Measurements from ENCODE around the gene B4GALT1. TPM values are rescaled to one million over a fixed set of nuclear protein-coding genes. Genes with fewer than 3 reads are reported as not detected.
"Not testable (repeated sequence)": the region's sequence is repeated elsewhere in the genome, so short reads cannot be mapped to it uniquely, and the experiment has no call there.

Gene B4GALT1
- total and polyA plus RNA-seq, 2 of the 8 experiments (the other 6 are each of a cell fraction or from before 2014, with no cell fraction given): 12.8 to 18.2 TPM

GRCh38 chr9:33164921-33165262 lies 2.2 kb downstream of the B4GALT1 start:
- H2BK15ac ChIP-seq (ENCODE audit: low read length); H3K23ac ChIP-seq (ENCODE audit: insufficient read length); H2AFZ ChIP-seq (ENCODE audit: low read length); H4K8ac ChIP-seq (ENCODE audit: extremely low read depth, insufficient read depth, low read length); H3K56ac ChIP-seq (replicated peaks; ENCODE audit: insufficient read length, low read depth, low read length); H3K9me3 ChIP-seq (ENCODE audit: insufficient read depth in 2 of 2, low read depth in 1 of 2, low read length in 1 of 2); H4K91ac ChIP-seq (replicated peaks; ENCODE audit: insufficient read length, low read length); H3K36me3 ChIP-seq (ENCODE audit: control insufficient read depth in 2 of 4, insufficient read depth in 4 of 4, low read length in 3 of 4); H3K4ac ChIP-seq (replicated peaks; ENCODE audit: insufficient read length, low read depth, low read length); CTCF ChIA-PET (ENCODE audit: partially characterized antibody); POLR2A ChIA-PET (ENCODE audit: partially characterized antibody); H3K79me1 ChIP-seq (ENCODE audit: low read depth, low read length); H3K18ac ChIP-seq (ENCODE audit: extremely low read depth, low read length); DNase-seq (ENCODE audit: low read depth in 1 of 2, low spot score in 2 of 2); H3K4me3 ChIP-seq (ENCODE audit: extremely low read depth in 1 of 4, insufficient read depth in 2 of 4, low read depth in 3 of 4, low read length in 4 of 4); H4K5ac ChIP-seq (ENCODE audit: insufficient read length, low read depth, low read length); H2BK120ac ChIP-seq (replicated peaks; ENCODE audit: low read depth, low read length); H3K23me2 ChIP-seq (ENCODE audit: low read depth, low read length); H2BK12ac ChIP-seq (ENCODE audit: low read depth, low read length); H3K4me2 ChIP-seq (ENCODE audit: insufficient read depth in 1 of 2, low read depth in 2 of 2, low read length in 2 of 2); H2BK20ac ChIP-seq (ENCODE audit: low read length); H2AK5ac ChIP-seq (ENCODE audit: low read depth, low read length); H3K79me2 ChIP-seq (ENCODE audit: control insufficient read depth in 1 of 2, insufficient read depth in 2 of 2, low read length in 2 of 2); H3K14ac ChIP-seq (ENCODE audit: insufficient read length); FAIRE-seq; H4K20me1 ChIP-seq (replicated peaks in 1 of 2; ENCODE audit: control insufficient read depth in 1 of 2, insufficient read depth in 2 of 2, low read length in 2 of 2); H3K9ac ChIP-seq (replicated peaks in 1 of 4; ENCODE audit: extremely low read depth in 1 of 4, low read depth in 3 of 4, low read length in 3 of 4); H3K27ac ChIP-seq (ENCODE audit: low read depth, low read length); H2BK5ac ChIP-seq (ENCODE audit: low read depth, low read length): not testable (repeated sequence)
- Histone ChIP-seq H3K27me3 (replicated peaks in 1 of 4; ENCODE audit: control insufficient read depth in 3 of 4, extremely low read depth in 1 of 4, insufficient read depth in 3 of 4, low read length in 3 of 4) (peaks cover 0 to 15% (median 6%) of the 10 kb centered on the region in 4 experiments; a peak in 3 of 7 replicates), H3K4me1 (replicated peaks in 1 of 4; ENCODE audit: control insufficient read depth in 3 of 4, insufficient read depth in 4 of 4, low read length in 3 of 4) (peaks cover 3 to 13% (median 6%) of the 10 kb centered on the region in 4 experiments; a peak in 4 of 7 replicates)
- WGBS, 2 experiments (ENCODE audit: extremely low coverage in 1 of 2, insufficient coverage in 1 of 2, insufficient read length in 1 of 2, insufficient replicate concordance in 2 of 2, low coverage in 1 of 2, low lambda C conversion rate in 2 of 2, missing lambda C conversion rate in 1 of 2): 90% methylated on average over 4 of the region's 7 CpGs; no CpG with 5 or more reads in 1 of the 2 experiments
